BLaER1 (cell line): Measurements from ENCODE around the gene TENT4A.

ENCODE experiments used
- H3K27ac ChIP-seq: shearing (Covaris generic); formaldehyde crosslinking; 2 replicates; pipeline ENCODE4 v1.8.1; 2022
- H3K27me3 ChIP-seq: shearing (Covaris generic); formaldehyde crosslinking; 2 replicates; pipeline ENCODE4 v1.8.1; 2022
- H3K36me3 ChIP-seq: shearing (Covaris generic); formaldehyde crosslinking; 2 replicates; pipeline ENCODE4 v1.8.1; 2022
- H3K4me1 ChIP-seq: shearing (Covaris generic); formaldehyde crosslinking; 2 replicates; pipeline ENCODE4 v1.8.1; 2022
- H3K4me2 ChIP-seq: shearing (Covaris generic); formaldehyde crosslinking; 2 replicates; pipeline ENCODE4 v1.8.1; 2022
- H3K4me3 ChIP-seq: shearing (Covaris generic); formaldehyde crosslinking; 2 replicates; pipeline ENCODE4 v1.8.1; 2022
- H3K9ac ChIP-seq: shearing (Covaris generic); formaldehyde crosslinking; 2 replicates; pipeline ENCODE4 v1.8.1; 2022
- H3K9me3 ChIP-seq: shearing (Covaris generic); formaldehyde crosslinking; 2 replicates; pipeline ENCODE4 v1.8.1; 2022
- H4K20me1 ChIP-seq: shearing (Covaris generic); formaldehyde crosslinking; 2 replicates; pipeline ENCODE4 v1.8.1; 2022
- Cebpa-rat ChIP-seq: shearing (Covaris generic); IDR thresholded peaks from 2 replicates; pipeline ENCODE4 v1.8.1; 2022

TENT4A gene

GRCh38 chr5:6745706-6746222, 32.5 kb downstream of the TENT4A start:
- Histone ChIP-seq H3K4me2 (no peak overlapping the region), H3K27me3 (no peaks in the 10 kb centered on the region), H4K20me1 (peaks cover 99% of the 10 kb centered on the region), H3K9me3 (no peaks in the 10 kb centered on the region), H3K4me1 (no peaks in the 10 kb centered on the region), H3K27ac (no peak overlapping the region), H3K4me3 (no peak overlapping the region), H3K9ac (no peak overlapping the region), H3K36me3 (peaks cover 94% of the 10 kb centered on the region)
- TF ChIP-seq Cebpa-rat: no peak

DNA sequence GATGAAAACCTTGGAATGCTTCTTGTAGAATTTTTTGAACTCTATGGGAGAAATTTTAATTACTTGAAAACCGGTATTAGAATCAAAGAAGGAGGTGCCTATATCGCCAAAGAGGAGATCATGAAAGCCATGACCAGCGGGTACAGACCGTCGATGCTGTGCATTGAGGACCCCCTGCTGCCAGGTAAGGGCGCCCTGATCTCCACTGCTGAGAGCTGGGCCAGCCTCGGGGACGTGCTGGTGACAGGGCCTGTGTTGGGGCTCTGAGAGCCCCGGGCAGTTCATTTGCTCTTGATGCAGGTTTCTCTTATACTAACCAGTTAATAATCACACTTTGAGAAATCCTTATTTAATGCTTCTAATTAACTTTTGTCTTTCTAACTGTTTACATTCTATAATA, 33.0 kb downstream of the TENT4A start:
- Histone ChIP-seq H3K27ac (no peak overlapping the region), H3K4me2 (no peak overlapping the region), H3K4me1 (no peaks in the 10 kb centered on the region), H3K4me3 (no peak overlapping the region), H4K20me1 (peaks cover 99% of the 10 kb centered on the region), H3K36me3 (peaks cover 94% of the 10 kb centered on the region), H3K9me3 (no peaks in the 10 kb centered on the region), H3K9ac (no peak overlapping the region), H3K27me3 (no peaks in the 10 kb centered on the region)
- TF ChIP-seq Cebpa-rat: no peak

GRCh38 chr5:6747103-6747502, 33.9 kb downstream of the TENT4A start:
- no peak overlapping the region for H3K27ac ChIP-seq

GRCh38 chr5:6748142-6748541, 34.9 kb downstream of the TENT4A start:
- Histone ChIP-seq H3K27ac (no peak overlapping the region), H3K9ac (no peak overlapping the region), H3K4me1 (no peaks in the 10 kb centered on the region), H3K4me2 (no peak overlapping the region), H3K9me3 (no peaks in the 10 kb centered on the region), H3K4me3 (no peak overlapping the region), H4K20me1 (peaks cover 96% of the 10 kb centered on the region), H3K27me3 (no peaks in the 10 kb centered on the region), H3K36me3 (peaks cover 94% of the 10 kb centered on the region)
- TF ChIP-seq Cebpa-rat: no peak

More at GRCh38 chr5:6747103-6747502, 33.9 kb downstream of the TENT4A start:
- H3K9me3 ChIP-seq: no peaks in the 10 kb centered on the region
- no peak overlapping the region for H3K4me2 ChIP-seq
- H3K36me3 ChIP-seq: peaks cover 94% of the 10 kb centered on the region
- TF ChIP-seq Cebpa-rat: no peak
- H3K27me3 ChIP-seq: no peaks in the 10 kb centered on the region
- H4K20me1 ChIP-seq: peaks cover 99% of the 10 kb centered on the region
- no peak overlapping the region for H3K4me3 ChIP-seq
- H3K4me1 ChIP-seq: no peaks in the 10 kb centered on the region
- H3K9ac ChIP-seq: no peak overlapping the region

GRCh38 chr5:6749026-6749716, 35.9 kb downstream of the TENT4A start:
- no peaks in the 10 kb centered on the region for H3K27me3 ChIP-seq
- H3K4me1 ChIP-seq: no peaks in the 10 kb centered on the region
- no peak overlapping the region for H3K4me3 ChIP-seq
- peaks cover 96% of the 10 kb centered on the region for H4K20me1 ChIP-seq
- no peak for TF ChIP-seq Cebpa-rat
- H3K9me3 ChIP-seq: no peaks in the 10 kb centered on the region
- H3K4me2 ChIP-seq: no peak overlapping the region
- no peak overlapping the region for H3K27ac ChIP-seq
- H3K9ac ChIP-seq: no peak overlapping the region
- peaks cover 97% of the 10 kb centered on the region for H3K36me3 ChIP-seq

DNA sequence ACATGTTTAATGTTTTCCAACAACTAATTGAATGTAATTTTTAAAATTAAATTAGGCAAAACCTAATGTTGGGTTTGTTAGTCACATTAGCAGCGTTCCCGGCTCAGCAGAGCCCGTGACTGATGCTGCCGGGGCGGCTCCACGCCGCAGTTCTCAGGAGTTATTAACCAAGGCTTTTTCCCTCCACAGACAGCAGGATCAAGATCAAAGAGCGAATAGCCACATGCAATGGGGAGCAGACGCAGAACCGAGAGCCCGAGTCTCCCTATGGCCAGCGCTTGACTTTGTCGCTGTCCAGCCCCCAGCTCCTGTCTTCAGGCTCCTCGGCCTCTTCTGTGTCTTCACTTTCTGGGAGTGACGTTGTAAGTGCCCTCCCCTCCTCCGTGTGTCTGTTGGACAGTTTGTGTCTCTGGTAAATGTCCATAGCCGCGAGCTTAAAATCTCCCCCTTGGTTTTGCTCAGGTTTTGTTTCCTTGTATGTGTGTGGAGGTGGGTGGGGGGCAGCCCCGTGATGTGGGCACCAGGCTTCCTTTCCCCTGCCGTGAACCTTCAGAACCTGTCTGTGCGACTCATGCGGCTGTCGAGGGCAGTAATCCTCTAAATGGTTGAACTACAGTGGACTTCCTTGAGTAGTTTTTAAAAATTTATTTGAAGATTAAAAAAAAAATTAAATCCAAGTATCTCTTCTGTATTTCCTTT, 37.1 kb downstream of the TENT4A start:
- Histone ChIP-seq H3K9ac (no peak overlapping the region), H3K27ac (no peak overlapping the region), H3K4me1 (no peaks in the 10 kb centered on the region), H3K9me3 (no peaks in the 10 kb centered on the region), H3K36me3 (peaks cover 97% of the 10 kb centered on the region), H3K4me3 (no peak overlapping the region), H3K4me2 (no peak overlapping the region), H3K27me3 (no peaks in the 10 kb centered on the region), H4K20me1 (peaks cover 91% of the 10 kb centered on the region)
- no peak for TF ChIP-seq Cebpa-rat

GRCh38 chr5:6750951-6751685, 37.9 kb downstream of the TENT4A start:
- peaks cover 98% of the 10 kb centered on the region for H3K36me3 ChIP-seq
- H3K27me3 ChIP-seq: no peaks in the 10 kb centered on the region
- no peak overlapping the region for H3K27ac ChIP-seq
- no peaks in the 10 kb centered on the region for H3K4me1 ChIP-seq
- H3K4me3 ChIP-seq: no peak overlapping the region
- TF ChIP-seq Cebpa-rat: no peak
- H4K20me1 ChIP-seq: peaks cover 82% of the 10 kb centered on the region
- H3K9ac ChIP-seq: no peak overlapping the region
- no peaks in the 10 kb centered on the region for H3K9me3 ChIP-seq
- no peak overlapping the region for H3K4me2 ChIP-seq

DNA sequence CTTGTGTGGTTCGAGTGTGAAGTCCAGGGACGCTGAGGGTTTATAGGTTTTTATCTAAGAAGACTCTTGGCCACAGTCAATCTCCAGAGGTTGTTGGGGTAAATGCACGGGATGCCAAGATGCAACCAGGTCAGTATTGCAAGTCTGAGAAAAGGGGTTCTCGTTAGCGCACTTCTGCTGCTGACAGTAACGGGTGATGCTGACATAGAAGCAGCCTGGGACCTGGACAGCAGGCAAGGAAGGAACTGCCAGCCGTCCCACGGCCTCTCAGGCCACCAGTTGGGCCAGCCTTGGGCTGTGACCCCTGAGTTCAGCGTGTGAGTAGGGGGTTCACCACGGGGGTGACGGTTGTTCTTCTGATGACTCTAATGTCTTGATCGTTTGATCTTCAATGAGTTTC, 39.0 kb downstream of the TENT4A start:
- peaks cover 71% of the 10 kb centered on the region for H4K20me1 ChIP-seq
- no peak overlapping the region for H3K4me2 ChIP-seq
- TF ChIP-seq Cebpa-rat: no peak
- no peak overlapping the region for H3K4me3 ChIP-seq
- H3K4me1 ChIP-seq: no peaks in the 10 kb centered on the region
- H3K27ac ChIP-seq: no peak overlapping the region
- H3K9me3 ChIP-seq: no peaks in the 10 kb centered on the region
- H3K36me3 ChIP-seq: peaks cover 98% of the 10 kb centered on the region
- no peak overlapping the region for H3K9ac ChIP-seq
- no peaks in the 10 kb centered on the region for H3K27me3 ChIP-seq

- no peak overlapping the region for H3K4me3 ChIP-seq
- peaks cover 67% of the 10 kb centered on the region for H4K20me1 ChIP-seq
- H3K27me3 ChIP-seq: no peaks in the 10 kb centered on the region
- H3K4me1 ChIP-seq: no peaks in the 10 kb centered on the region
- no peak overlapping the region for H3K4me2 ChIP-seq
- TF ChIP-seq Cebpa-rat: no peak
- H3K27ac ChIP-seq: no peak overlapping the region
- no peaks in the 10 kb centered on the region for H3K9me3 ChIP-seq
- H3K36me3 ChIP-seq: peaks cover 98% of the 10 kb centered on the region
- H3K9ac ChIP-seq: no peak overlapping the region
Measured at GRCh38 chr5:6752782-6753181, 39.5 kb downstream of the TENT4A start.

GRCh38 chr5:6753851-6754250, 40.6 kb downstream of the TENT4A start:
- Histone ChIP-seq H3K36me3 (peaks cover 98% of the 10 kb centered on the region), H3K4me1 (no peaks in the 10 kb centered on the region), H3K27me3 (no peaks in the 10 kb centered on the region), H3K9me3 (no peaks in the 10 kb centered on the region), H3K4me3 (no peak overlapping the region), H3K4me2 (no peak overlapping the region), H3K27ac (no peak overlapping the region), H3K9ac (no peak overlapping the region), H4K20me1 (peaks cover 63% of the 10 kb centered on the region)
- TF ChIP-seq Cebpa-rat: no peak
